ENCODE results near the gene FUCA1. TPM values are rescaled to one million over a fixed set of nuclear protein-coding genes. Genes with fewer than 3 reads are reported as not detected.

Gene FUCA1
- total and polyA plus RNA-seq, 2 donors (not counting 3 experiments of a cell fraction or from before 2014, with no cell fraction given), result 4.9 to 5.6 TPM

GRCh38 chr1:23908453-23909341, 40.6 kb upstream of the FUCA1 start:
- Histone ChIP-seq H3K4me2 (ENCODE audit: insufficient read depth, low read length) (no peak overlapping the region), H3K27me3 (ENCODE audit: control insufficient read depth in 2 of 2, insufficient read depth in 2 of 2, low read length in 2 of 2) (peaks cover 19 to 21% of the 10 kb centered on the region in 2 experiments), H3K4me1 (ENCODE audit: control insufficient read depth, extremely low read depth, insufficient read depth, low read length) (no peaks in the 10 kb centered on the region), H2AFZ (ENCODE audit: low read depth, low read length) (no peak overlapping the region), H3K27ac (ENCODE audit: insufficient read depth, low read depth, low read length) (no peak overlapping the region), H4K20me1 (replicated peaks; ENCODE audit: control insufficient read depth, extremely low read depth, insufficient read depth, low read length) (no peaks in the 10 kb centered on the region), H3K79me2 (ENCODE audit: control insufficient read depth, insufficient read depth, low read length) (no peaks in the 10 kb centered on the region), H3K4me3 (replicated peaks in 1 of 3; ENCODE audit: insufficient read depth in 1 of 3, low read depth in 1 of 3, low read length in 3 of 3) (no peak overlapping the region), H3K9me3 (replicated peaks; ENCODE audit: control insufficient read depth, insufficient read depth, low read length) (no peaks in the 10 kb centered on the region), H3K9me1 (replicated peaks; ENCODE audit: control insufficient read depth, extremely low read depth, insufficient read depth, low read length) (no peaks in the 10 kb centered on the region), H3K9ac (replicated peaks; ENCODE audit: extremely low read depth, insufficient read depth, low read length) (no peak overlapping the region), H3K36me3 (ENCODE audit: control insufficient read depth in 2 of 2, extremely low read depth in 1 of 2, insufficient read depth in 2 of 2, low read length in 2 of 2) (no peaks in the 10 kb centered on the region)
- ChIA-PET CTCF (interaction anchor here (1.0 kb wide), 1 partner anchor 8 kb away, joined by 5 read pairs; no protein-coding TSS in a partner anchor), POLR2A (no interaction called here)
- no TSS peak for BruUV-seq (replicated peaks)
- DNase-seq (ENCODE audit: low read depth, low spot score), result no peak
- intact Hi-C loops (cut with micrococcal nuclease), result no loop called here
- FAIRE-seq, result no peak
- dilution Hi-C loops (cut with MboI; ENCODE audit: extremely low pct_ligation_motif_present, low sequenced_read_pairs), result no loop called here
- no peak for TF ChIP-seq FOS (IDR thresholded peaks at IDR 0.05; ENCODE audit: borderline replicate concordance, insufficient read depth, low read length)
- TF ChIP-seq MYC (IDR thresholded peaks at IDR 0.05; ENCODE audit: low read depth, low read length), result no peak
- no peak for TF ChIP-seq EZH2 (IDR thresholded peaks at IDR 0.05; ENCODE audit: borderline replicate concordance, low read depth, low read length, severe bottlenecking)
- no peak for TF ChIP-seq POLR2A (IDR thresholded peaks at IDR 0.05; ENCODE audit: low read depth, low read length)
- TF ChIP-seq GATA2 (IDR thresholded peaks at IDR 0.05; ENCODE audit: insufficient read depth, insufficient read length, low read depth, low read length), result no peak
- TF ChIP-seq CTCF (IDR thresholded peaks at IDR 0.05; ENCODE audit: extremely low read depth in 1 of 2, insufficient read depth in 1 of 2, low read depth in 1 of 2, low read length in 2 of 2), result no peak
- TF ChIP-seq MAX (IDR thresholded peaks at IDR 0.05; ENCODE audit: insufficient read depth, insufficient read length), result no peak
- no peak for TF ChIP-seq JUN (IDR thresholded peaks at IDR 0.05; ENCODE audit: borderline replicate concordance, insufficient read depth, insufficient read length, low read depth)
- no peak for TF ChIP-seq POLR2AphosphoS5 (IDR thresholded peaks at IDR 0.05; ENCODE audit: insufficient read depth, low read depth, low read length)
